Measurements from ENCODE around the gene EIF4H.

Gene EIF4H

GRCh38 chr7:74185636-74186035 lies 11.5 kb downstream of the EIF4H start:
- DNase-seq (ENCODE audit: low spot score): no peak
- in situ Hi-C loops (cut with MboI; ENCODE audit: low sequenced_read_pairs, unreplicated experiment): loop anchor here (10.0 kb wide), 1 partner anchor 111 kb away; no protein-coding TSS in a partner anchor
- no peak for TF ChIP-seq CTCF (IDR thresholded peaks at IDR 0.05; ENCODE audit: borderline replicate concordance, control extremely low read depth, extremely low read depth, insufficient read depth, missing control alignments)

GRCh38 chr7:74187915-74188675 lies 13.9 kb downstream of the EIF4H start:
- no peak for TF ChIP-seq CTCF (IDR thresholded peaks at IDR 0.05; ENCODE audit: borderline replicate concordance, control extremely low read depth, extremely low read depth, insufficient read depth, missing control alignments)
- DNase-seq (ENCODE audit: low spot score): no peak
- in situ Hi-C loops (cut with MboI; ENCODE audit: low sequenced_read_pairs, unreplicated experiment): loop anchor here (10.0 kb wide), 1 partner anchor 113 kb away; no protein-coding TSS in a partner anchor

- no peak for TF ChIP-seq CTCF (IDR thresholded peaks at IDR 0.05; ENCODE audit: borderline replicate concordance, control extremely low read depth, extremely low read depth, insufficient read depth, missing control alignments)
- no peak for DNase-seq (ENCODE audit: low spot score)
- in situ Hi-C loops (cut with MboI; ENCODE audit: low sequenced_read_pairs, unreplicated experiment): no loop called here
Observed at GRCh38 chr7:74190259-74190658, 16.1 kb downstream of the EIF4H start.

GRCh38 chr7:74191231-74191630 lies 17.1 kb downstream of the EIF4H start:
- in situ Hi-C loops (cut with MboI; ENCODE audit: low sequenced_read_pairs, unreplicated experiment): no loop called here
- no peak for DNase-seq (ENCODE audit: low spot score)
- no peak for TF ChIP-seq CTCF (IDR thresholded peaks at IDR 0.05; ENCODE audit: borderline replicate concordance, control extremely low read depth, extremely low read depth, insufficient read depth, missing control alignments)

GRCh38 chr7:74193054-74193453 lies 18.9 kb downstream of the EIF4H start:
- in situ Hi-C loops (cut with MboI; ENCODE audit: low sequenced_read_pairs, unreplicated experiment): no loop called here
- no peak for DNase-seq (ENCODE audit: low spot score)

GRCh38 chr7:74193913-74194312 lies 19.8 kb downstream of the EIF4H start:
- TF ChIP-seq CTCF (IDR thresholded peaks at IDR 0.05; ENCODE audit: borderline replicate concordance, control extremely low read depth, extremely low read depth, insufficient read depth, missing control alignments): no peak
- no peak for DNase-seq (ENCODE audit: low spot score)
- in situ Hi-C loops (cut with MboI; ENCODE audit: low sequenced_read_pairs, unreplicated experiment): no loop called here

More at GRCh38 chr7:74193054-74193453, 18.9 kb downstream of the EIF4H start:
- no peak for TF ChIP-seq CTCF (IDR thresholded peaks at IDR 0.05; ENCODE audit: borderline replicate concordance, control extremely low read depth, extremely low read depth, insufficient read depth, missing control alignments)
